Measurements from ENCODE around the gene CAMTA2. TPM values are rescaled to one million over a fixed set of nuclear protein-coding genes. Genes with fewer than 3 reads are reported as not detected.

CAMTA2 gene
- total RNA-seq, 1 experiment from 2014 or later, result 51.1 TPM

GRCh38 chr17:4998732-4999429, 11.4 kb upstream of the CAMTA2 start:
- TF ChIP-seq EZH2 (IDR thresholded peaks at IDR 0.05; ENCODE audit: low read depth), result no peak
- TF ChIP-seq CTCF (conservative IDR thresholded peaks at IDR 0.05), result no peak
- peak overlapping the region; percentile 76 for H3K4me3 ChIP-seq
- no TSS peak for BruUV-seq (replicated peaks)
- no peak overlapping the region for H3K27ac ChIP-seq
- peak overlapping the region; percentile 90; the same call in 1 of the 2 replicates for H2AFZ ChIP-seq
- no peaks in the 10 kb centered on the region for H3K9me2 ChIP-seq (ENCODE audit: insufficient read depth)
- H3K4me1 ChIP-seq (replicated peaks; ENCODE audit: insufficient read depth), result peaks cover 17% of the 10 kb centered on the region
- peaks cover 8% of the 10 kb centered on the region; the same call in 1 of the 2 replicates for H3F3A ChIP-seq (ENCODE audit: insufficient read depth, low read depth)
- H3K27me3 ChIP-seq (ENCODE audit: insufficient read depth, low read depth), result no peaks in the 10 kb centered on the region
- peaks cover 22% of the 10 kb centered on the region for H3K79me2 ChIP-seq (ENCODE audit: low read depth)
- H3K9me3 ChIP-seq (ENCODE audit: insufficient read depth, low read depth), result no peaks in the 10 kb centered on the region
- H3K36me3 ChIP-seq (ENCODE audit: low read depth), result peaks cover 14% of the 10 kb centered on the region; the same call in 1 of the 2 replicates
- ChIA-PET POLR2A (ENCODE audit: unreplicated experiment) (no interaction called here), CTCF (no interaction called here)
- H3K4me2 ChIP-seq, result peak overlapping the region; percentile 97
- peaks cover 5% of the 10 kb centered on the region for H4K20me1 ChIP-seq (ENCODE audit: insufficient read depth)
- DNase-seq, result peak in 1 of 2 experiments; percentile 46
- intact Hi-C loops (cut with micrococcal nuclease; ENCODE audit: unreplicated experiment), result no loop called here

GRCh38 chr17:4998027-4998731, 10.7 kb upstream of the CAMTA2 start:
- CTCF ChIA-PET, result no interaction called here

More at GRCh38 chr17:4998027-4998731, 10.7 kb upstream of the CAMTA2 start:
- Histone ChIP-seq H3K4me3 (peak overlapping the region; percentile 76), H3K9me3 (ENCODE audit: insufficient read depth, low read depth) (no peaks in the 10 kb centered on the region), H2AFZ (peak overlapping the region; percentile 90), H3K9me2 (ENCODE audit: insufficient read depth) (no peaks in the 10 kb centered on the region), H3K4me2 (peak overlapping the region; percentile 97), H3F3A (ENCODE audit: insufficient read depth, low read depth) (peaks cover 8% of the 10 kb centered on the region; the same call in 1 of the 2 replicates), H3K36me3 (ENCODE audit: low read depth) (peaks cover 14% of the 10 kb centered on the region; the same call in 1 of the 2 replicates), H3K27me3 (ENCODE audit: insufficient read depth, low read depth) (no peaks in the 10 kb centered on the region), H3K4me1 (replicated peaks; ENCODE audit: insufficient read depth) (peaks cover 17% of the 10 kb centered on the region), H3K79me2 (ENCODE audit: low read depth) (peaks cover 22% of the 10 kb centered on the region), H3K27ac (no peak overlapping the region), H4K20me1 (ENCODE audit: insufficient read depth) (peaks cover 5% of the 10 kb centered on the region)
- intact Hi-C loops (cut with micrococcal nuclease; ENCODE audit: unreplicated experiment), result no loop called here
- BruUV-seq (replicated peaks), result no TSS peak
- no peak for DNase-seq
- POLR2A ChIA-PET (ENCODE audit: unreplicated experiment), result interaction anchor here (0.6 kb wide), 1 partner anchor 11 kb away, joined by 4 read pairs; no protein-coding TSS in a partner anchor
- TF ChIP-seq CTCF (conservative IDR thresholded peaks at IDR 0.05) (no peak), EZH2 (IDR thresholded peaks at IDR 0.05; ENCODE audit: low read depth) (no peak)
